GM12878 (cell line): ENCODE measurements around the gene CCDC83. TPM values are rescaled to one million over a fixed set of nuclear protein-coding genes. Genes with fewer than 3 reads are reported as not detected.

ENCODE experiments used
- ATAC-seq: fragments of 200-7000 bp; cut with Tn5 transposase; 3 replicates; pipeline ENCODE4 v1.9.1; 2020; ENCODE audit warnings: mild to moderate bottlenecking, moderate library complexity
- BruUV-seq: library from RNA; stranded (reverse); fragments of 400-500 nt; replicated peaks from 2 replicates; lab custom pipeline; 2021; lab: Mats Ljungman, UMichigan
- CTCF ChIA-PET: fragments of 300-600 bp; sonication (Branson Sonifier 250); formaldehyde crosslinking; extraction: SDS; loops from one replicate; lab custom pipeline; 2021; ENCODE audit warnings: inconsistent platforms; lab: Yijun Ruan, JAX
- POLR2A ChIA-PET: fragments of 350-600 bp; formaldehyde crosslinking; extraction: SDS; loops from one replicate; lab custom pipeline; 2021; ENCODE audit warnings: inconsistent platforms; lab: Charles Lee
- RAD21 ChIA-PET: fragments of 300-600 bp; sonication (Branson Sonifier 250); formaldehyde crosslinking; loops from one replicate; lab custom pipeline; 2023; ENCODE audit warnings: antibody characterized with exemption; ENCODE audit not compliant: unreplicated experiment; lab: Charles Lee
- SMC1A ChIA-PET: fragments of 300-600 bp; sonication (Branson Sonifier 250); formaldehyde crosslinking; loops from one replicate; lab custom pipeline; 2023; ENCODE audit not compliant: unreplicated experiment, uncharacterized antibody; lab: Charles Lee
- DNase-seq: peaks from one replicate; pipeline ENCODE4 v3.0.0-alpha.2; 2011; ENCODE audit warnings: low read depth, low spot score
- FAIRE-seq: peaks from 3 replicates; lab custom pipeline; 2011; peaks lifted over from hg19 to GRCh38; lab: Jason Lieb, UNC
- H2AFZ ChIP-seq: 2 replicates; pipeline ENCODE4 v1.6.0; 2011; ENCODE audit warnings: low read depth, low read length, control low read depth; ENCODE audit not compliant: control insufficient read depth
- H3K27ac ChIP-seq: 2 replicates; pipeline ENCODE4 v1.5.1; 2011; ENCODE audit warnings: control low read depth; ENCODE audit not compliant: control insufficient read depth, insufficient read depth
- H3K27me3 ChIP-seq, 2 experiments: replicated peaks in 1 of 2; 2 replicates each; pipeline versions ENCODE4 v1.6.0 to v1.6.1; 2011; ENCODE audit warnings: low read length in 1 of 2; ENCODE audit not compliant: control insufficient read depth in 2 of 2, insufficient read depth in 2 of 2
- H3K36me3 ChIP-seq, 2 experiments: 2 replicates each; pipeline ENCODE4 v1.5.1; 2011; ENCODE audit warnings: low read length in 1 of 2; ENCODE audit not compliant: control insufficient read depth in 2 of 2, insufficient read depth in 2 of 2
- H3K4me1 ChIP-seq: 2 replicates; pipeline ENCODE4 v1.6.1; 2011; ENCODE audit warnings: mild to moderate bottlenecking, low read length, moderate library complexity, mixed read lengths; ENCODE audit not compliant: control insufficient read depth, insufficient read depth
- H3K4me2 ChIP-seq: 2 replicates; pipeline ENCODE4 v1.6.0; 2011; ENCODE audit warnings: control low read depth; ENCODE audit not compliant: control insufficient read depth, insufficient read depth
- H3K4me3 ChIP-seq: fragments of 200-600 bp; sonication (generic); 2 replicates; pipeline ENCODE4 v1.5.1; 2016
- H3K79me2 ChIP-seq: 2 replicates; pipeline ENCODE4 v1.6.0; 2011; ENCODE audit warnings: low read length; ENCODE audit not compliant: control insufficient read depth, insufficient read depth
- H3K9ac ChIP-seq: 2 replicates; pipeline ENCODE4 v1.8.0; 2011; ENCODE audit warnings: low read length, control low read depth, mixed read lengths; ENCODE audit not compliant: control insufficient read depth, insufficient read depth
- H3K9me3 ChIP-seq: replicated peaks from 3 replicates; pipeline ENCODE4 v1.5.1; 2011; ENCODE audit warnings: mild to moderate bottlenecking, low read length; ENCODE audit not compliant: control insufficient read depth, insufficient read depth
- H4K20me1 ChIP-seq: 2 replicates; pipeline ENCODE4 v1.6.0; 2011; ENCODE audit not compliant: control insufficient read depth, insufficient read depth
- BMI1 ChIP-seq: fragments of 450-650 bp; IDR thresholded peaks from 2 replicates; pipeline ENCODE4 v1.6.1; 2016; ENCODE audit warnings: mild to moderate bottlenecking, moderate library complexity, borderline replicate concordance
- EP300 ChIP-seq, 2 experiments: fragments of 150-350 bp in 1 of 2; IDR thresholded peaks; 2 replicates each; pipeline ENCODE4 v1.6.1; 2011 to 2012; ENCODE audit warnings: low read depth in 2 of 2, low read length in 2 of 2, borderline replicate concordance in 1 of 2, improper control_type of control experiment in 1 of 2, inconsistent platforms in 1 of 2; ENCODE audit not compliant: control insufficient read depth in 1 of 2
- EZH2 ChIP-seq: IDR thresholded peaks from 2 replicates; pipeline ENCODE4 v1.6.1; 2012; ENCODE audit warnings: low read depth, mild to moderate bottlenecking, control low read depth, inconsistent platforms, low read length, borderline replicate concordance; ENCODE audit not compliant: control insufficient read depth
- FOXK2 ChIP-seq: fragments of 450-650 bp; IDR thresholded peaks from 2 replicates; pipeline ENCODE4 v1.6.1; 2017; ENCODE audit warnings: mild to moderate bottlenecking, moderate library complexity
- POLR2AphosphoS2 ChIP-seq: IDR thresholded peaks from 2 replicates; pipeline ENCODE4 v1.6.1; 2011; ENCODE audit warnings: low read depth, mild to moderate bottlenecking, low read length, improper control_type of control experiment, moderate library complexity
- POU2F2 ChIP-seq: IDR thresholded peaks from 3 replicates; pipeline ENCODE4 v1.6.1; 2011; ENCODE audit warnings: low read depth, mild to moderate bottlenecking, low read length, borderline replicate concordance
- RUNX3 ChIP-seq: IDR thresholded peaks from 2 replicates; pipeline ENCODE4 v1.6.1; 2012; ENCODE audit warnings: low read length, inconsistent platforms
- TCF7 ChIP-seq: IDR thresholded peaks from 2 replicates; pipeline ENCODE4 v1.6.1; 2014; ENCODE audit warnings: antibody characterized with exemption, borderline replicate concordance
- WGBS: methylation state at CpG from one replicate; pipeline ENCODE4 v1.1.6; 2016; ENCODE audit warnings: low lambda C conversion rate; ENCODE audit not compliant: insufficient replicate concordance, insufficient coverage; ENCODE audit errors: missing lambda C conversion rate; 5-methylcytosine and 5-hydroxymethylcytosine counted together
- in situ Hi-C: fragments of 300-500 bp; cut with MboI; formaldehyde crosslinking; loops from 9 replicates; pipeline ENCODE4 v1.14.3; 2018; ENCODE audit warnings: mixed read lengths
- intact Hi-C: fragments of 100-400 bp; cut with micrococcal nuclease; formaldehyde crosslinking; loops from one replicate; pipeline ENCODE4 v1.14.2; 2022; ENCODE audit not compliant: unreplicated experiment
- polyA plus RNA-seq, 11 experiments: library from polyadenylated mRNA; depleted of rRNA in 4 of 11; unstranded in 6 of 11; stranded (reverse) in 5 of 11; fragments of >200 nt; fragmentation: Nextera tagmentation in 4 of 11; fragmentation: Illumina TruSeq in 1 of 11; extraction: Ambion mirVana in 4 of 11; extraction: Trizol in 1 of 11; gene quantifications; 1 replicate in 1 of 11; 2 replicates in 10 of 11; pipeline versions ENCODE4 v1.2.1 to v1.2.3, GENCODE V29; 2011 to 2016; ENCODE audit warnings: inconsistent platforms in 2 of 11, missing spikeins in 2 of 11, low read depth in 1 of 11
- total RNA-seq, 4 experiments: library from RNA; depleted of rRNA in 3 of 4; stranded (reverse); fragments of >200 nt in 3 of 4; fragmentation: Illumina TruSeq in 1 of 4; extraction: Trizol in 1 of 4; gene quantifications; 2 replicates each; pipeline versions ENCODE4 v1.2.1 to v1.2.3, GENCODE V29; 2013 to 2021
- TF ChIP-seq, protein P1 (sequence below): fragments of 450-650 bp; formaldehyde crosslinking; IDR thresholded peaks from 2 replicates; pipeline ENCODE4 v1.5.0; 2022; ENCODE audit warnings: mild to moderate bottlenecking, missing genetic modification characterization
- TF ChIP-seq, protein P2 (sequence below): fragments of 450-650 bp; IDR thresholded peaks from 2 replicates; pipeline ENCODE4 v1.6.1; 2017; ENCODE audit warnings: low read depth, mild to moderate bottlenecking, moderate library complexity

The CCDC83 gene
- total and polyA plus RNA-seq, 10 of the 15 experiments (the other 5 are each of a cell fraction or from before 2014, with no cell fraction given), result not detected

DNA sequence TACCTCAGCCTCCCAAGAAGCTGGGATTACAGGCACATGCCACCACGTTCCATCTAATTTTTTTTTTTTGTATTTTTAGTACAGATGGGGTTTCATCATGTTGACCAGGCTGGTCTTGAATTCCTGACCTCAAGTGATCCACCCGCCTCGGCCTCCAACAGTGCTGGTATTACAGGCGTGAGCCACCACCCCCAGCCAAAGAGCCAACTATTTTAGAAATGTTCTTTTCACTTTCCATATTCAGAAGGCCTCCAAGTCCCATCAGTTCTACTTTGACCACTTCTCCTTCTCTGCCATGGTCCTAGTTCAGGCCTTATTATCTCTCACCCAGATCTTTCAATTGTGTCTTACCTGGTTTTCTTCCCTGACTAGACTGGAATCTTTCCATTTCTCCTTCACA lies 48.2 kb downstream of the CCDC83 start:
- Histone ChIP-seq H3K9ac (no peak overlapping the region), H3K4me3 (no peak overlapping the region), H3K79me2 (no peaks in the 10 kb centered on the region), H3K27me3 (no peaks in the 10 kb centered on the region), H3K4me1 (no peaks in the 10 kb centered on the region), H4K20me1 (no peaks in the 10 kb centered on the region), H2AFZ (no peak overlapping the region), H3K36me3 (no peaks in the 10 kb centered on the region), H3K27ac (no peak overlapping the region), H3K9me3 (no peaks in the 10 kb centered on the region), H3K4me2 (no peak overlapping the region)
- FAIRE-seq (no peak), DNase-seq (no peak), ATAC-seq (no peak)
- CTCF ChIA-PET, result no interaction called here
- no TSS peak for BruUV-seq
- POLR2A ChIA-PET, result no interaction called here
- intact Hi-C loops, result no loop called here
- in situ Hi-C loops, result no loop called here
- RAD21 ChIA-PET, result no interaction called here
- SMC1A ChIA-PET, result no interaction called here
- TF ChIP-seq EZH2, result no peak
- TF ChIP-seq BMI1, result no peak
- TF ChIP-seq, protein P1, sequence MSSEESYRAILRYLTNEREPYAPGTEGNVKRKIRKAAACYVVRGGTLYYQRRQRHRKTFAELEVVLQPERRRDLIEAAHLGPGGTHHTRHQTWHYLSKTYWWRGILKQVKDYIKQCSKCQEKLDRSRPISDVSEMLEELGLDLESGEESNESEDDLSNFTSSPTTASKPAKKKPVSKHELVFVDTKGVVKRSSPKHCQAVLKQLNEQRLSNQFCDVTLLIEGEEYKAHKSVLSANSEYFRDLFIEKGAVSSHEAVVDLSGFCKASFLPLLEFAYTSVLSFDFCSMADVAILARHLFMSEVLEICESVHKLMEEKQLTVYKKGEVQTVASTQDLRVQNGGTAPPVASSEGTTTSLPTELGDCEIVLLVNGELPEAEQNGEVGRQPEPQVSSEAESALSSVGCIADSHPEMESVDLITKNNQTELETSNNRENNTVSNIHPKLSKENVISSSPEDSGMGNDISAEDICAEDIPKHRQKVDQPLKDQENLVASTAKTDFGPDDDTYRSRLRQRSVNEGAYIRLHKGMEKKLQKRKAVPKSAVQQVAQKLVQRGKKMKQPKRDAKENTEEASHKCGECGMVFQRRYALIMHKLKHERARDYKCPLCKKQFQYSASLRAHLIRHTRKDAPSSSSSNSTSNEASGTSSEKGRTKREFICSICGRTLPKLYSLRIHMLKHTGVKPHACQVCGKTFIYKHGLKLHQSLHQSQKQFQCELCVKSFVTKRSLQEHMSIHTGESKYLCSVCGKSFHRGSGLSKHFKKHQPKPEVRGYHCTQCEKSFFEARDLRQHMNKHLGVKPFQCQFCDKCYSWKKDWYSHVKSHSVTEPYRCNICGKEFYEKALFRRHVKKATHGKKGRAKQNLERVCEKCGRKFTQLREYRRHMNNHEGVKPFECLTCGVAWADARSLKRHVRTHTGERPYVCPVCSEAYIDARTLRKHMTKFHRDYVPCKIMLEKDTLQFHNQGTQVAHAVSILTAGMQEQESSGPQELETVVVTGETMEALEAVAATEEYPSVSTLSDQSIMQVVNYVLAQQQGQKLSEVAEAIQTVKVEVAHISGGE (CRISPR knock-in tag), result no peak
- no peak for TF ChIP-seq FOXK2
- TF ChIP-seq RUNX3, result no peak
- TF ChIP-seq, protein P2, sequence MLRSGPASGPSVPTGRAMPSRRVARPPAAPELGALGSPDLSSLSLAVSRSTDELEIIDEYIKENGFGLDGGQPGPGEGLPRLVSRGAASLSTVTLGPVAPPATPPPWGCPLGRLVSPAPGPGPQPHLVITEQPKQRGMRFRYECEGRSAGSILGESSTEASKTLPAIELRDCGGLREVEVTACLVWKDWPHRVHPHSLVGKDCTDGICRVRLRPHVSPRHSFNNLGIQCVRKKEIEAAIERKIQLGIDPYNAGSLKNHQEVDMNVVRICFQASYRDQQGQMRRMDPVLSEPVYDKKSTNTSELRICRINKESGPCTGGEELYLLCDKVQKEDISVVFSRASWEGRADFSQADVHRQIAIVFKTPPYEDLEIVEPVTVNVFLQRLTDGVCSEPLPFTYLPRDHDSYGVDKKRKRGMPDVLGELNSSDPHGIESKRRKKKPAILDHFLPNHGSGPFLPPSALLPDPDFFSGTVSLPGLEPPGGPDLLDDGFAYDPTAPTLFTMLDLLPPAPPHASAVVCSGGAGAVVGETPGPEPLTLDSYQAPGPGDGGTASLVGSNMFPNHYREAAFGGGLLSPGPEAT, result no peak
- no peak for TF ChIP-seq POLR2AphosphoS2
- no peak for TF ChIP-seq EP300 (IDR thresholded peaks at IDR 0.05; ENCODE audit: borderline replicate concordance in 1 of 2, control insufficient read depth in 1 of 2, low read depth in 2 of 2, low read length in 2 of 2)
- no peak for TF ChIP-seq POU2F2
- no peak for TF ChIP-seq TCF7
- WGBS, result 65% methylated on average over 4 of the region's 4 CpGs
